ENCODE data around the gene CACNA2D3.

DNA sequence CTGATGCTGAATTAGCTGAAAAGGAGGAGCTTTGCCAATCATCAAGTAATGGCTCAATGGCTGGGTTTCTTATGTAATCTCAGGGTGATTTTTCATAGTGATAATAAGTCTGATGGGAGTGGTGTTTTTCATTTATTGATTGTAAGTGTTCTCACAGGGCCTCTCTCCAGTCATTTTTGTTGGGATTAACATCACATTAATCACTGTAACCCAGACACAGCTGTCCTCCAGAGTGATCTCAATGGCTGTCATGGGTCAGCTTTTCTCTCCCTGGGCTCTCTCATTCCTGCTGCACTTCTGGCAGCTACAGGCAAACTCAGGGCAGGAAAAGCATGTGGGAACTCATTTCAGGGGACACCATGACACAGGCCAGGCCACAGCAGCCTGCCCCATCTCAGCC, 642.6 kb downstream of the CACNA2D3 start:
- TF ChIP-seq EZH2phosphoT487 (IDR thresholded peaks at IDR 0.05; ENCODE audit: insufficient read depth, low read depth) (no peak), EZH2 (IDR thresholded peaks at IDR 0.05; ENCODE audit: insufficient read depth, poor library complexity, severe bottlenecking) (no peak)
